ENCODE data around the gene PFDN6. TPM values are rescaled to one million over a fixed set of nuclear protein-coding genes. Genes with fewer than 3 reads are reported as not detected.

PFDN6 gene
- total RNA-seq, 4 donors from 2014 or later = 12.4 to 48.7 (median 21.0) TPM

DNA sequence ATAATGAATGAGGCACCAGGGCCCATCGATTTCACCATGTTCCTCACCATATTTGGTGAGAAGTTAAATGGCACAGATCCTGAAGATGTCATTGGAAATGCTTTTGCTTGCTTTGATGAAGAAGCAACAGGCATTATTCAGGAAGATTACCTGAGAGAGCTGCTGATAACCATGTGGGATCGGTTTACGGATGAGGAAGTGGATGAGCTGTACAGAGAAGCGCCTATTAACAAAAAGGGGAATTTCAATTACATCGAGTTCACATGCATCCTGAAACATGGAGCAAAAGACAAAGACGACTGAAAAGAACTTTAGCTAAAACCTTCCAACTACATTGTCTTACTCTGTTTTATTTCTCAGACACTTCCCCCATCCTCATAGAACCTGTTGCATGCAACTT, 49.8 kb downstream of the PFDN6 start:
- Histone ChIP-seq H3K27ac (no peak overlapping the region), H3K27me3 (no peaks in the 10 kb centered on the region), H3K4me3 (no peak overlapping the region), H3K4me1 (peaks cover 0 to 1% (median 0%) of the 10 kb centered on the region in 4 donors), H3K9me3 (no peaks in the 10 kb centered on the region), H3K36me3 (no peaks in the 10 kb centered on the region)
- no peak for DNase-seq (ENCODE audit: low spot score in 2 of 2)
- 82 to 84% methylated on average over 6 of the region's 6 CpGs for WGBS, 2 donors
- TF ChIP-seq POLR2A (IDR thresholded peaks at IDR 0.05) (no peak), EP300 (IDR thresholded peaks at IDR 0.05) (no peak)
- TF ChIP-seq, protein P1, sequence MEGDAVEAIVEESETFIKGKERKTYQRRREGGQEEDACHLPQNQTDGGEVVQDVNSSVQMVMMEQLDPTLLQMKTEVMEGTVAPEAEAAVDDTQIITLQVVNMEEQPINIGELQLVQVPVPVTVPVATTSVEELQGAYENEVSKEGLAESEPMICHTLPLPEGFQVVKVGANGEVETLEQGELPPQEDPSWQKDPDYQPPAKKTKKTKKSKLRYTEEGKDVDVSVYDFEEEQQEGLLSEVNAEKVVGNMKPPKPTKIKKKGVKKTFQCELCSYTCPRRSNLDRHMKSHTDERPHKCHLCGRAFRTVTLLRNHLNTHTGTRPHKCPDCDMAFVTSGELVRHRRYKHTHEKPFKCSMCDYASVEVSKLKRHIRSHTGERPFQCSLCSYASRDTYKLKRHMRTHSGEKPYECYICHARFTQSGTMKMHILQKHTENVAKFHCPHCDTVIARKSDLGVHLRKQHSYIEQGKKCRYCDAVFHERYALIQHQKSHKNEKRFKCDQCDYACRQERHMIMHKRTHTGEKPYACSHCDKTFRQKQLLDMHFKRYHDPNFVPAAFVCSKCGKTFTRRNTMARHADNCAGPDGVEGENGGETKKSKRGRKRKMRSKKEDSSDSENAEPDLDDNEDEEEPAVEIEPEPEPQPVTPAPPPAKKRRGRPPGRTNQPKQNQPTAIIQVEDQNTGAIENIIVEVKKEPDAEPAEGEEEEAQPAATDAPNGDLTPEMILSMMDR (IDR thresholded peaks at IDR 0.05) = no peak

Other genes starting within 250 kb of the PFDN6 start
- 100 to 1,000 TPM in 2 of 4 donors, 10 to 100 TPM in 2; 39.8 to 179 (median 109) TPM for gene HLA-DPA1, start 216.0 kb upstream of the PFDN6 start, total RNA-seq
- gene HLA-DPB1, start 213.6 kb upstream of the PFDN6 start, total RNA-seq = 100 to 1,000 TPM in 1 of 4 donors, 10 to 100 TPM in 3; 56.5 to 121 (median 76.4) TPM
- 1 to 10 TPM; 1.5 to 4.3 (median 2.9) TPM for gene COL11A2, start 97.1 kb upstream of the PFDN6 start, total RNA-seq
- gene RXRB, start 88.9 kb upstream of the PFDN6 start, total RNA-seq = 10 to 100 TPM; 34.3 to 64.7 (median 43.9) TPM
- gene SLC39A7, start 88.7 kb upstream of the PFDN6 start, total RNA-seq = 10 to 100 TPM; 45.4 to 61.3 (median 58.1) TPM
- gene HSD17B8, start 84.9 kb upstream of the PFDN6 start, total RNA-seq = 10 to 100 TPM; 10.0 to 33.9 (median 19.1) TPM
- gene RING1, start 81.1 kb upstream of the PFDN6 start, total RNA-seq = 10 to 100 TPM; 16.1 to 25.2 (median 21.6) TPM
- gene VPS52, start 17.7 kb upstream of the PFDN6 start, total RNA-seq = 10 to 100 TPM; 37.7 to 46.5 (median 45.2) TPM
- 1,000 to 10,000 TPM; 2,115 to 2,529 (median 2,306) TPM for gene RPS18, start 17.5 kb upstream of the PFDN6 start, total RNA-seq
- 10 to 100 TPM in 3 of 4 donors, 1 to 10 TPM in 1; 7.5 to 30.4 (median 17.7) TPM for gene B3GALT4, start 12.5 kb upstream of the PFDN6 start, total RNA-seq
- gene WDR46, start 362 bp upstream of the PFDN6 start, total RNA-seq = 10 to 100 TPM; 46.5 to 88.4 (median 69.1) TPM
- 10 to 100 TPM; 33.1 to 49.8 (median 43.7) TPM for gene RGL2, start 9.3 kb downstream of the PFDN6 start, total RNA-seq
- gene TAPBP, start 24.5 kb downstream of the PFDN6 start, total RNA-seq = 10 to 100 TPM; 71.2 to 91.8 (median 89.7) TPM
- 10 to 100 TPM; 13.8 to 21.6 (median 17.5) TPM for gene ZBTB22, start 28.1 kb downstream of the PFDN6 start, total RNA-seq
- 10 to 100 TPM; 24.9 to 45.4 (median 36.6) TPM for gene DAXX, start 33.4 kb downstream of the PFDN6 start, total RNA-seq
- 1 to 10 TPM in 3 of 4 donors, under 1 TPM in 1; 0.42 to 3.6 (median 2.1) TPM for gene KIFC1, start 102.2 kb downstream of the PFDN6 start, total RNA-seq
- 100 to 1,000 TPM in 1 of 4 donors, 10 to 100 TPM in 3; 63.3 to 101 (median 83.3) TPM for gene PHF1, start 121.4 kb downstream of the PFDN6 start, total RNA-seq
- 100 to 1,000 TPM; 110 to 161 (median 154) TPM for gene CUTA, start 128.5 kb downstream of the PFDN6 start, total RNA-seq
- 10 to 100 TPM; 13.0 to 29.7 (median 19.2) TPM for gene SYNGAP1, start 130.5 kb downstream of the PFDN6 start, total RNA-seq
- 1 to 10 TPM; 3.1 to 3.7 (median 3.4) TPM for gene ZBTB9, start 165.0 kb downstream of the PFDN6 start, total RNA-seq

Data from tibial nerve (tissue), 4 donors.